ENCODE measurements around the gene ZMYM3.

Gene ZMYM3

DNA sequence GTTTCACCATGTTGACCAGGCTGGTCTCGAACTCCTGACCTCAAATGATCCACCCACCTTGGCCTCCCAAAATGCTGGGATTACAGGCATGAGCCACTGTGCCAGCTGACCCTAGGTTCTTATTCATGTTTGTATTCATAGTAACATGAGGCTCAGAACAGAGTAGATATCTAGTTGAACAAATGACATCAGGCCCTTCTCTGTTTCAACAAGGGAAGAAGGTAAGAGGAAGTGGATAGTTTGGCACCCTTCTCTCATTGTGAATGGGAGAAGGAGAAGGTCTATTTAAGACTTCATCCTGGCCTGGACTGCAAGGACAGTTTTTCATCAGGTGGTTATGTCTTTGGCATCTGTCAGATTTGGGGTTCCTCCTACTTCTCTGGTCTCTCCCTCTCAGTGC lies 17.1 kb downstream of the ZMYM3 start:
- no peak overlapping the region for H3K27ac Mint-ChIP-seq
- DNase-seq (ENCODE audit: low spot score in 2 of 2) (no peak), ATAC-seq (ENCODE audit: low read depth) (no peak)
- H3K27me3 Mint-ChIP-seq, result no peaks in the 10 kb centered on the region
- H3K36me3 Mint-ChIP-seq, result peaks cover 12% of the 10 kb centered on the region
- no peaks in the 10 kb centered on the region for H3K9me3 Mint-ChIP-seq
- peaks cover 4% of the 10 kb centered on the region for H3K4me1 Mint-ChIP-seq
- H3K4me3 Mint-ChIP-seq, result no peak overlapping the region

DNA sequence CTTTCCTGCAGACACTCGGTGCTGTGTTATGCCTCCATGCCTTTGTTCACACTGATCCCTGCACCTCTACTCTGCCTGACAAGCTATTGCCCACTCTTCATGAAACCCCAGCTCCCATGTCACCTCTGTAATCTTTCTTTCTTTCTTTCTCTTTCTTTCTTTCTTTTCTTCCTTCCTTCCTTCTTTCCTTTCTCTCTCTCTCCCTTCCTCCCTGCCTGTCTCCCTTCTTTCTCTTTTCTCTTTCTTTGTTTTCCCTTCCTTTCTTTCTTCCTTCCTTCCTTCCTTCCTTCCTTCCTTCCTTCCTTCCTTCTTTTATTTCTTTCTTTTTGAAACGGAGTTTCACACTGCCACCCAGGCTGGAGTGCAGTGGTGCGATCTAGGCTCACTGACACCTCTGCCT lies 18.5 kb downstream of the ZMYM3 start:
- DNase-seq (ENCODE audit: low spot score in 2 of 2), result no peak
- H3K4me1 Mint-ChIP-seq, result peaks cover 7% of the 10 kb centered on the region
- peaks cover 8% of the 10 kb centered on the region for H3K36me3 Mint-ChIP-seq
- H3K9me3 Mint-ChIP-seq, result no peaks in the 10 kb centered on the region
- peak overlapping the region; percentile 88 for H3K27ac Mint-ChIP-seq
- no peaks in the 10 kb centered on the region for H3K27me3 Mint-ChIP-seq
- no peak for ATAC-seq (ENCODE audit: low read depth)
- no peak overlapping the region for H3K4me3 Mint-ChIP-seq

DNA sequence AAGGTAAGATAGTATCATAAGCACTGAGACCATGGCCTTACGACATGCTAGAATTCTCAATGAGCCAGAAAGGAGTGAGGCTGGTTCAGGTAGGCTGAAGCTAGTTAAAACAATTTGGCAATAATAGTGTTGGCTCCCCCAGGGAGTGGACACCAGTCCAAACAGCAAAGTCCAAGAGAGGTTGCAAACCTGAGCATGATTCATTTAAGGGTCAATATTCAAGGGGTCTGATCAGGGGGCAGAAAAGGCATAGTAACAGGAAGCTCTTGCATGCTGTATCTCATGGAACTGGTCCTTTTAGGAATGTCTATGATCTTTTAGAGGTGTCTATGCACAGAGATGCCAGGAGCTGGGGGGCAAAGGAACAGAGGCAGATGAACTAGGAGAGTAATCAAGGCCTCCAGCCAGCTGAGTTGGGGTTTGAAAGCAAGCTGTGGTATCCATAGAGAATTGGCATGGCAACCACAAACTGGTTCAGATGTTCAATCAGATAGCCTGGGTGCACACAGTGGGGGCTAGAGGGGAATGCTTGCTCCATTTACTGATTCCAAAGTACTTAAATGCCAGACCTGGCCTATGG lies 25.8 kb downstream of the ZMYM3 start:
- H3K9me3 Mint-ChIP-seq, result no peaks in the 10 kb centered on the region

DNA sequence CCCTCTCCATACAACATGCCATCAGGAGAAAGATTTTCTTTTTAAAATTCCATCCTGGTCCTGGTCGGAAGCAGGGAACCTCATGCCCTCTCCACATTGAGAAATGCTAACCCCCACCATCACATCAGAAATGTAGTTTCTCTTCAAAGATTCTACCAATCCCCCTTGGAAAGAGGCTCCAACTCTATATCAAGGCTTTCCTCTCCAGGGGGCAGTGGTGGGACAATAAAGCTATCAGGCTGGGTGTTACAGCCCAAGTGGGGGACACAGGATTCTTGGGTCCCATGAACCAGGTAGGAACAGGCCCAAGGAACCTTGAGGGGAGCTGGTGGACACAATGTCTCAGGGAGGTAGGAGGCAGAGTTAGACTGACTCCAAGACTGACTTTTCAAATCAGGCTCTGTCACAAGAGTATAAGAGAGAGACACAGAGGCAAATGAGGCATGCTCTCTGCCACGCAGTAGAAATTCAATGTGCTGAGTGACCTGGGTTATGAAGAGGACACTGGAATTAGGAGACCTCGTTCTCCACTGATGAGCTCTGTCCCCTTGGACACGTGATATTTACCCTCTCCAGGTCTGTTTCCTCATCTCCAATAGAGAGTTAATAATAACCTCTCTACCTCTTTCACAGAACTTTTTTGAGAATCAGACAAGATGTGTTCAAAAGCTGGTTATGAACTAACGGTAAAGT lies 26.4 kb downstream of the ZMYM3 start:
- no peaks in the 10 kb centered on the region for H3K36me3 Mint-ChIP-seq
- ATAC-seq (ENCODE audit: low read depth), result no peak
- H3K27ac Mint-ChIP-seq, result no peak overlapping the region
- no peak for DNase-seq (ENCODE audit: low spot score in 2 of 2)
- H3K9me3 Mint-ChIP-seq, result no peaks in the 10 kb centered on the region
- peaks cover 2% of the 10 kb centered on the region for H3K4me1 Mint-ChIP-seq
- no peak overlapping the region for H3K4me3 Mint-ChIP-seq
- H3K27me3 Mint-ChIP-seq, result peaks cover 4% of the 10 kb centered on the region

More for the DNA sequence above, 25.8 kb downstream of the ZMYM3 start:
- Mint-ChIP-seq H3K4me1 (peaks cover 2% of the 10 kb centered on the region), H3K27ac (no peak overlapping the region), H3K4me3 (no peak overlapping the region), H3K27me3 (peaks cover 3% of the 10 kb centered on the region), H3K36me3 (no peaks in the 10 kb centered on the region)
- DNase-seq (ENCODE audit: low spot score in 2 of 2) (no peak), ATAC-seq (ENCODE audit: low read depth) (no peak)

DNA sequence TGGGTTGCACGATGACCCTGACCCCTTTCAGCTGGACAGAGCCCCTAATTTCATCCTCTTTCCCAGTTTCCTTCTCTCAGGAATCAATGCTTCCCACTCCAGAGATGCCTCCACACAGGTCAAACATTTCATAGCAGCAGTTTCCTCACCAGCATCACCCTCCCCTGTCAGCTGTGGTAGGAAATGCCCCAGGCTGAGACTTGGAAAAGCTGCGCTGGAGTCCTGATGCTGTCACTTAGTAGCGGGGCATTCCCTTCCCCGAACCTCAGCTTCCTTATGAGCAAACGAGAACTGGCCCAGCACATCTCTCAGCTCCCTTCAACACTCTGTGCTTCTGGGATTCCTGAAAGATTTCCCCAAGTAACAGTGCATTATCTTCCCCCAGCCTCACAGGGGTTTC lies 28.3 kb downstream of the ZMYM3 start:
- Mint-ChIP-seq H3K9me3 (no peaks in the 10 kb centered on the region), H3K36me3 (no peaks in the 10 kb centered on the region), H3K27me3 (peaks cover 4% of the 10 kb centered on the region), H3K4me1 (no peaks in the 10 kb centered on the region), H3K4me3 (no peak overlapping the region), H3K27ac (no peak overlapping the region)
- ATAC-seq (ENCODE audit: low read depth), result no peak
- no peak for DNase-seq (ENCODE audit: low spot score in 2 of 2)

DNA sequence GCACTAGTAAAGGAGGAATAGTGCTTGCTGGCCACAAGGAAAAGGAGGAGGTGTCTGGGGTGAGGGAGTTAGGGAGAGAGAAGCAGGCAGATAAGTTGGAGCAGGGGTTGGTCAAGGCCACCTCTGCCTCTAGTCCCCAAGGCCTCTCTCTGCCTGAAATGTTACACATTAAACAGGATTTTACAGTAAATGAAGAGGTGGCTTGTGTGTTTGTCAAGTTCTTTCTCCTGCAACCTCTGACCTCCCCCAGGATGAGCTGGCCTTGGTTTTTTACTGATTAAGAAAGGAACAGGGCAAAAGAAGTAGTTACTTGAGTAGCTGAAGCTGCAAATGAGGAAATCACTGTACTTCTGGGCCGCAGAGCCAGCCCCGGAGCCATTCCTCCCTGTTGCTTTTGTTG lies 28.9 kb downstream of the ZMYM3 start:
- H3K9me3 Mint-ChIP-seq, result no peaks in the 10 kb centered on the region
- H3K4me1 Mint-ChIP-seq, result no peaks in the 10 kb centered on the region
- ATAC-seq (ENCODE audit: low read depth) (no peak), DNase-seq (ENCODE audit: low spot score in 2 of 2) (no peak)
- no peak overlapping the region for H3K4me3 Mint-ChIP-seq
- H3K27ac Mint-ChIP-seq, result no peak overlapping the region
- no peaks in the 10 kb centered on the region for H3K36me3 Mint-ChIP-seq
- H3K27me3 Mint-ChIP-seq, result peaks cover 4% of the 10 kb centered on the region

DNA sequence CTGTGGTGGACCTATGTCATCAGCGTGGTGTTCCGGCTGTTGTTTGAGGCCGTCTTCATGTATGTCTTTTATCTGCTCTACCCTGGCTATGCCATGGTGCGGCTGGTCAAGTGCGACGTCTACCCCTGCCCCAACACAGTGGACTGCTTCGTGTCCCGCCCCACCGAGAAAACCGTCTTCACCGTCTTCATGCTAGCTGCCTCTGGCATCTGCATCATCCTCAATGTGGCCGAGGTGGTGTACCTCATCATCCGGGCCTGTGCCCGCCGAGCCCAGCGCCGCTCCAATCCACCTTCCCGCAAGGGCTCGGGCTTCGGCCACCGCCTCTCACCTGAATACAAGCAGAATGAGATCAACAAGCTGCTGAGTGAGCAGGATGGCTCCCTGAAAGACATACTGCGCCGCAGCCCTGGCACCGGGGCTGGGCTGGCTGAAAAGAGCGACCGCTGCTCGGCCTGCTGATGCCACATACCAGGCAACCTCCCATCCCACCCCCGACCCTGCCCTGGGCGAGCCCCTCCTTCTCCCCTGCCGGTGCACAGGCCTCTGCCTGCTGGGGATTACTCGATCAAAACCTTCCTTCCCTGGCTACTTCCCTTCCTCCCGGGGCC lies 29.7 kb downstream of the ZMYM3 start:
- H3K36me3 Mint-ChIP-seq, result no peaks in the 10 kb centered on the region
- H3K27me3 Mint-ChIP-seq, result peaks cover 4% of the 10 kb centered on the region
- ATAC-seq (ENCODE audit: low read depth) (no peak), DNase-seq (ENCODE audit: low spot score in 2 of 2) (no peak)
- H3K9me3 Mint-ChIP-seq, result no peaks in the 10 kb centered on the region
- no peak overlapping the region for H3K27ac Mint-ChIP-seq
- no peaks in the 10 kb centered on the region for H3K4me1 Mint-ChIP-seq
- H3K4me3 Mint-ChIP-seq, result no peak overlapping the region

DNA sequence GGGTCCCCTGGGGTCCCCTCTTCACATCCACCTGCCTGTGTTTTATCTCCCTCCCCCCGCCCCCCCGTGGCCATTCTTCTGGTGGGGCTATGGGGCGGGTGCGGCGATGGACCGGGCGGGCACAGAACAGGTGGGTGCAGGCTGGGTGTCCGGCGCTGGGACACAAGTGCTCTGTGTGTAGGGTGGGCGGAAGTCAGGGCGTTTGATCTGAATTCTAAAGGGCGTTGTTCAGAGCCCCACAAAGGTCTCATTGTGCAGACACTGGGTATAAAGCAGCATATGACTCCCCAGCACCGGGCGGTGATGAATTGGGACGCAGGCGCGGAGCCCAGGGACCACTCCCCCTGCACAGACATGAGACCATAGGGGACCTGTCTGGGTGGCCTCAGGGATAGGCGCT lies 31.0 kb downstream of the ZMYM3 start, which contains the start of gene GJB1:
TSS of gene GJB1 (plus strand) at position 296 of the 400 bp plus-strand sequence. CDS start 484 bp downstream, outside the sequence.
- ATAC-seq (ENCODE audit: low read depth), result no peak
- no peaks in the 10 kb centered on the region for H3K4me1 Mint-ChIP-seq
- H3K27me3 Mint-ChIP-seq, result peaks cover 4% of the 10 kb centered on the region
- H3K4me3 Mint-ChIP-seq, result no peak within 1 kb of the TSS
- H3K9me3 Mint-ChIP-seq, result no peaks in the 10 kb centered on the region
- no peak for DNase-seq (ENCODE audit: low spot score in 2 of 2)
- H3K36me3 Mint-ChIP-seq, result no peaks in the 10 kb centered on the region
- no peak within 1 kb of the TSS for H3K27ac Mint-ChIP-seq

DNA sequence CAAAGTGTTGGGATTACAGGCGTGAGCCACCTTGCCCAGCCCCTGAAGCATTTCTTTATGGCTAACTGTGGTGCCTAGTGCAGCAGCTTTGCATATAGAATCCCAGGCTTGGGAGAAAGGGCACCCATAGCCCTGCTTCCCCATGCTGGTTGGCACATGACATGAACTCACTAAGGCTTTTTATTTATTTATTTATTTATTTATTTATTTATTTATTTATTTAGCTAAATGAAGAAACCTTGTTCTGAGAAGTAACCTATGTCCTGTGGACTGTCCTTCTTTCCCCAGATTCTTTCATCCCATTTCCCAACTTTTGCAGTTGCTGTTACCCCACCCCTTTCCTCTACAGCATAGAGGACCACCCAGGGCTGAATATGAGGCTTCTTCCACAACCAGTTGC lies 32.8 kb downstream of the ZMYM3 start:
- H3K4me1 Mint-ChIP-seq, result peaks cover 4% of the 10 kb centered on the region
- H3K4me3 Mint-ChIP-seq, result no peak overlapping the region
- H3K9me3 Mint-ChIP-seq, result no peaks in the 10 kb centered on the region

DNA sequence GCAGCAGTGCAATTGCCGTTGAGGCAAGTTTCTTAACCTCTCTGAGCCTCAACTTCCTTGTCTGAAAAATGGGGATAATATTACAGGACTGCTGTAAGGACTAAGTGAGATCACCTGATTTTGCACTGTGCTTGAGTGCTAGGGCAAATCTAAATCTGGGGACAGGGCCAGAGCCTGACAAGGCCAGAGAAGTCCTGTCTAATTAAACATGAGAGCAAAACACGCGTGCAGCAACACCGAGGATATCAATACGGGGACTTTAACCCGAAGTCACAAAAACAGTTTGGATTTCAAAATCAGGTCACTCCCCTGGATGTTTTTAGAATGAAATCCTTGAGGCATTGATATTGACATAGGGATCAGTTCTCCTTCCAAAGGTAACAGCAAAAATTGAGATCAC lies 36.6 kb downstream of the ZMYM3 start:
- no peak overlapping the region for H3K27ac Mint-ChIP-seq
- H3K4me3 Mint-ChIP-seq, result no peak overlapping the region
- no peaks in the 10 kb centered on the region for H3K9me3 Mint-ChIP-seq
- no peaks in the 10 kb centered on the region for H3K36me3 Mint-ChIP-seq
- no peak for ATAC-seq (ENCODE audit: low read depth)
- H3K4me1 Mint-ChIP-seq, result peaks cover 4% of the 10 kb centered on the region
- peaks cover 5% of the 10 kb centered on the region for H3K27me3 Mint-ChIP-seq
- DNase-seq (ENCODE audit: low spot score in 2 of 2), result no peak

More for the DNA sequence above, 32.8 kb downstream of the ZMYM3 start:
- no peak overlapping the region for H3K27ac Mint-ChIP-seq
- no peaks in the 10 kb centered on the region for H3K36me3 Mint-ChIP-seq
- H3K27me3 Mint-ChIP-seq, result peaks cover 5% of the 10 kb centered on the region
- no peak for DNase-seq (ENCODE audit: low spot score in 2 of 2)
- no peak for ATAC-seq (ENCODE audit: low read depth)

DNA sequence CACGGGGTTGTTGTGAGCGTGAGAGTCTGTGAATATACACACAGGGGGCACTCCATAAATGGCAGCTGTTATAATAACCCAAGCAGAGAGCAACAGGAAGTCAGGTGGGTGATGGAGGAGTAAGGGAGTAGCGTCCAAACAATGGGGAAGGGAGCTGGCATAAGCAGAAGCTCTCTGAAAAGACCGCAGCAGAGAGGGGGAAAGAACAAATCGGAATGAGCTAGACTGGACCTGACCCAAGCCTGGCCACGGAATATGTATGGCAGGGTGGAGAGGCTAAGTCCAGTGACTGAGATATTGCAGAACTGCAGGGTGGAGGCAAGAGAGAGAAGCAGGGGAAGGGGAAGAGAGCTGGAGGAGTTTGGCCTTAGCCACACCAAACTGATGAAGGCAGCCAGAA lies 37.5 kb downstream of the ZMYM3 start:
- H3K4me3 Mint-ChIP-seq, result no peak overlapping the region
- H3K9me3 Mint-ChIP-seq, result no peaks in the 10 kb centered on the region
- DNase-seq (ENCODE audit: low spot score in 2 of 2) (no peak), ATAC-seq (ENCODE audit: low read depth) (no peak)
- no peaks in the 10 kb centered on the region for H3K36me3 Mint-ChIP-seq
- no peak overlapping the region for H3K27ac Mint-ChIP-seq
- peaks cover 6% of the 10 kb centered on the region for H3K27me3 Mint-ChIP-seq
- peaks cover 4% of the 10 kb centered on the region for H3K4me1 Mint-ChIP-seq

DNA sequence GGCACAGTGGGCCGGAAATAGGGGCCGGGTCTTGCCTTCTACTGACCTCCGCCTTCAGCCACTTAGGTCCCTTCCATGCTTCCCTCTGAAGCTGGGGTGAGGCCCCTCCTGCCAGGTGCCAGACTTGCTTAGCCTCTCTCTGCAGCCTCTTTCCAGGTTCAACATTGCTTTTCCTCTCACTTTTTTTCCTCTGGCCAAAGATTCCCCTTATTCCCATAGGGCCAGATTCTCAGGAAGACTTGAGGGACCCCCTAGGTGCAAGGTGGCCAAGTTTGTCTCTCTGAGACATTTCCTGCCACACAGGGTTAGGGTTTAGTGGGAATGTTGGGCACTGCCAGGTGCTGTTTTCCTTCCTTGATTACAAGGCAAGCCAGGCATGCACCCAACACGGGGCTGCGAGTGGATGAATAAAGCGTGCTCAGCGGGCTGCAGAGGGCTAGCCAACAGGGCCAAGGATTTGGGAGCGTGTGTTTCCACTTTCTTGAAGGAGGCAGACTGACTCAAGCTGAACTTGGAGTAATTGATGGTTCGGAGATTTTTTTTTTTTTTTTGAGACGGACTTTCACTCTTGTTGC lies 38.5 kb downstream of the ZMYM3 start:
- no peak for DNase-seq (ENCODE audit: low spot score in 2 of 2)
- H3K4me3 Mint-ChIP-seq, result no peak overlapping the region
- peaks cover 4% of the 10 kb centered on the region for H3K4me1 Mint-ChIP-seq
- H3K27ac Mint-ChIP-seq, result no peak overlapping the region
- ATAC-seq (ENCODE audit: low read depth), result no peak
- H3K36me3 Mint-ChIP-seq, result no peaks in the 10 kb centered on the region
- H3K9me3 Mint-ChIP-seq, result no peaks in the 10 kb centered on the region
- peaks cover 6% of the 10 kb centered on the region for H3K27me3 Mint-ChIP-seq

DNA sequence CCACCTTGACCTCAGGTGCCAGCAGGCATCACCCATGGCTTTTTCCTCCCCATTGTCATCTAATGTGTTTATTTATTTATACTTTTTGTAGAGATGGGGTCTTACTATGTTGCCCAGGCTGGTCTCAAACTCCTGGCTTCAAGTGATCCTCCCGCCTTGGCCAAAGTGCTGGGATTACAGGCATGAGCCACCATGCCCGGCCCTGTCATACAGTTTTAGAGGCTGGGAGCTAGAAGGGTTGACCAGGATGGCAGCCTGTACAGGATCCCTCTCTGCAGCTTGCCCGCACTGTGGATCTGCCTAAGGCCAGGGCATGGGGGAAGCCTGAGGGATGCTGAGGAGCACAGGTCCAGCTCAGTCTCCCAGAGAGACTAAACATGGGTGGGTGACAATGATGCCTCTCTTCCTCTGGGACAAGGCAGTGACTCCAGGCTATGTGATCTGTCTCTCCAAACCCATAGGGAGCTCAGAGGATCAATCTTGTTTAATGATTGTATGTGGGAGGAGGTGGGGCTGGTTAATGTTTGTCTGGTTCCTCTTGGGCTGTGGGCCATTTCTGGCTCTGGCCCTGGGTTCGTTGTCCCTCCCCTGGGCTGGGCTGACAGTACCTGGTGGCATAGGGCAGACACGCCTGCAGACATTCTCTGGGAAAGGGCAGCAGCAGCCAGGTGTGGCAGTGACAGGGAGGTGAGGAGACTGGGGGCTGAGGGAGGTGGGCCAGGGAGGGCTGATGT lies 39.2 kb downstream of the ZMYM3 start:
- H3K4me1 Mint-ChIP-seq, result peaks cover 4% of the 10 kb centered on the region
- ATAC-seq (ENCODE audit: low read depth), result no peak
- peaks cover 6% of the 10 kb centered on the region for H3K27me3 Mint-ChIP-seq
- DNase-seq (ENCODE audit: low spot score in 2 of 2), result no peak
- H3K27ac Mint-ChIP-seq, result no peak overlapping the region
- no peaks in the 10 kb centered on the region for H3K36me3 Mint-ChIP-seq
- H3K9me3 Mint-ChIP-seq, result no peaks in the 10 kb centered on the region
- no peak overlapping the region for H3K4me3 Mint-ChIP-seq

DNA sequence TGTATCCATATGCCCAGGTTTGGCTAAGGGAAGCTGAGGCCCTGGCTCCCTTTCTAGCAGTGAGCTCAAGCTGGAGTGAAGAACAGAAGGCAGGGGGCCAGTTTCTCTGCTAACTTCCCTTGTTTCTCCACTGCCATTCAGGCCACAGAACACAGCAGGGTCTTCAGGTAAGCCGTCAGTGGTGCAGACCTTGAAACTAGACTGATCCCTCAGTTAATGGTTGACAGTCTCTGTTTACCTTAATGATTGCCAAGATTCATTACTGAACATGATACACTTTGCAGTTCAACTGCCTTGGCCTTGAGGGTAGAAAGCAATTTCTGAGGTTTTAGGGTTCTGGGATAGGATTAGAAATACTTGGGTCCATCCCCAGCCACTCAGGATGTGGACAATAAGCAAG lies 39.8 kb downstream of the ZMYM3 start:
- Mint-ChIP-seq H3K4me3 (no peak overlapping the region), H3K36me3 (no peaks in the 10 kb centered on the region), H3K4me1 (peaks cover 4% of the 10 kb centered on the region), H3K27me3 (peaks cover 6% of the 10 kb centered on the region), H3K27ac (no peak overlapping the region), H3K9me3 (no peaks in the 10 kb centered on the region)
- DNase-seq (ENCODE audit: low spot score in 2 of 2) (no peak), ATAC-seq (ENCODE audit: low read depth) (no peak)

Data from memory B cell (primary cell).